GM12872 (cell line): ENCODE measurements around the gene MED12L.

ENCODE experiments used
- CTCF ChIP-seq: IDR thresholded peaks from 3 replicates; pipeline ENCODE4 v1.5.1; 2011; ENCODE audit warnings: low read depth, mild to moderate bottlenecking, low read length, moderate library complexity; ENCODE audit not compliant: insufficient read depth

Gene MED12L

DNA sequence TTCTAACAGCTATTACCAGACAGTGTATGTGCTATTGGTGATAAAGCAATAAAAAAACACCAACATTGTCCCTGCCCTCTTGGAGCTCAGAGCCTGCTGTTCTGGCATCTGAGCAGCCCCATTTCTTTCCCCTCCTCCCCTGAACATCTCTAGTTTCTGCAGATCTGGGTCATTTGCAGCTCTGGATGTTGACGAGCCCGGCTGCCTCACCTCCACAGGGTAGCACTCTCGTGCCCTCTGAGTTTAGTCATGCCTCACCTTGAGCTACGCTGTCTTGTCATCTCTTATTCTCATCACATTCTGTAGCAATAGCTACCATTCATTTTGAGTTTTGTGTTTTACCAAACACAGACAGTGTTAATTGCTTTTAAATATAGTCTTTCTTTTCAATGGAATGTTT lies 147.5 kb downstream of the MED12L start:
- TF ChIP-seq CTCF = no peak

- TF ChIP-seq CTCF = no peak
Observed at GRCh38 chr3:151234825-151235224, 149.4 kb downstream of the MED12L start.

DNA sequence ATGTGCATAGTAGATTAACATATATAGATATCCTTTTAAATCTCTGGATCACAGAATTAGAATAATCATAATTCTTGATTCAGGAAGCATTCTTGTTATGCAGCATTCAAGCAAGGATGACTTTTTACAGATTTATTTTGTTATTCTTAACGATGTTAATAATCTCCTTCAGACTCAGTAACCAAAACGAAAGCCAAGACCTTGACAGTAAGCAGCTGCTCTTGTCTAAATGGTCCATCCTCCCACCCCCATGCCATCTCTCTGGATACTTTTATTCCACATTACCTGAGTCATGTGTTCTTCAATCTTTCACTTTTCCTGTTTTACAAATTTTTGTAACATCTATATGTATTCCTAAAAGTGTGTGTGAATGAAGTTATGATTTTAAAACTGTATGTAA lies 150.9 kb downstream of the MED12L start:
- TF ChIP-seq CTCF = no peak

DNA sequence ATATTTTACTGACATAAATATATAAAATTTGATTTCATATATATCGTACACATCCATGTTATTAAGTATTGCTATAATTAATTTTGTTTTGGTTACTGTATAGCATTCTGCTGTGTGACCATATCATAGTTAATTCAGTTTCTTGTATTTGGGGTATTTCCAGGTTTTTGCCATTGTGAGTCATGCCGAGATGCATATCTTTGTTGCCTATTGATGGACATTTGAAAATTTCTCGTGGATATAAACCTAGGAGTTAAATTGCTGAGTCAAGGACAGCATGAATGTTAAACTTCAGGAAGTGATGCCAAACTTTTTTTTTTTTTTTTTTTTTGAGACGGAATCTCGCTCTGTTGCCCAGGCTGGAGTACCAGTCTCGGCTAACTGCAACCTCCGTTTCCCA lies 151.3 kb downstream of the MED12L start:
- TF ChIP-seq CTCF = no peak

DNA sequence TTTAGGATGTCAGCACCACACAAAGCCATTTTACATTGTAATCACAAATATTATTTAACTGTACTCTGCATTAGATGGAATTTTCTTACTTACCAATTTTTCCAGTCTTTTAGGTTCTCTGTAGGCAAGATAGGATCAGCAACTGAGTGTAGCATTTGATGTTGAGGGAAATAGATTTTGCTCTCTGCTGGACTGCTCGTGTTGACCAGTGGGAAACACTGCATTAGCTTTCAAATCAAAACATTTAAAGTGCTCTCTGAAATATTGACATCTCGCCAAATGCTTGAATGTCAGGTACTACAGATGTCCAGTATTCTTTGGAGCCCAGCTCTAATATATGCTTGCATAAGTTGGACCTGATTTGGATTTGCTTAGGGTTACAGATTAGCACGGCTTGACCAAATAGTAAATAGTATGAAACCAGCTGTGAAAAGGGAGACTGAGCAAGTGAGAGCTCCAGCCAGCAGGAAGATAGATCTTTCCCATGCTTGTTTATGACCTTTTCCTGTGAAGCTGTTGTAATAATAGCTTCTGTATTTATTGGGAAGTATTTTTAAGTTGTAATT lies 163.4 kb downstream of the MED12L start:
- TF ChIP-seq CTCF = no peak

DNA sequence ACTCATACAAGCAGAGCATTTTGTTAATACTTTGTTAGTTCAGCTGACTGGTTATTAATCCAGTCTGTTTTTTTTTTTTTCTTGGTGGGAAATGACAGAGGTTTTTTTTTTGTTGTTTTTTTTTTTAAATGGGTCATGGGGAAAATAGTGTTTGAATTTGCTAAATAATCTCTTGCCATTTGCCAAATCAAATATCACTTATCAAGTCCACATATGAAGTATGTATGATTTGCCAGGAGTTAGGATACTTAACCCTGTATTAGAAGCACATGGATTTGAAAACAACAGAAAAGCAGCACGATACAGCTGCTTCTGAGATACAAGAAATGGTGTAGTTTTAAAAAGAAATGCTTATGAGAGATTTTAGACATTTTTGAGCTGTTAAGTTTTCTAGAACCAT lies 171.3 kb downstream of the MED12L start:
- TF ChIP-seq CTCF = no peak

- no peak for TF ChIP-seq CTCF
Observed at GRCh38 chr3:151259664-151260063, 174.2 kb downstream of the MED12L start.
